Tibial nerve (tissue), 4 donors: ENCODE results near the gene ATP1A1. TPM values are rescaled to one million over a fixed set of nuclear protein-coding genes. Genes with fewer than 3 reads are reported as not detected.

Experiments
- DNase-seq, 2 donors: peaks; one replicate each; pipeline ENCODE4 v3.0.0-alpha.2; 2019; ENCODE audit warnings: low spot score in 2 of 2
- H3K27ac ChIP-seq, 4 donors: fragments of 200-600 bp; sonication (generic) in 3 of 4; one replicate each; pipeline ENCODE4 v1.5.1; 2017 to 2019; ENCODE audit warnings: mild to moderate bottlenecking in 1 of 4
- H3K27me3 ChIP-seq, 2 donors: fragments of 200-600 bp; sonication (generic) in 1 of 2; one replicate each; pipeline versions ENCODE4 v1.5.1 to v1.6.0; 2017 to 2019
- H3K36me3 ChIP-seq, 3 donors: fragments of 200-600 bp; sonication (generic); one replicate each; pipeline ENCODE4 v1.5.1; 2018 to 2019
- H3K4me1 ChIP-seq, 4 donors: fragments of 200-600 bp; sonication (generic) in 3 of 4; one replicate each; pipeline ENCODE4 v1.5.1; 2017 to 2019
- H3K4me3 ChIP-seq, 4 donors: fragments of 200-600 bp; sonication (generic) in 3 of 4; one replicate each; pipeline ENCODE4 v1.5.1; 2017 to 2019; ENCODE audit warnings: mild to moderate bottlenecking in 1 of 4, moderate library complexity in 1 of 4
- H3K9me3 ChIP-seq, 4 donors: fragments of 200-600 bp; sonication (generic) in 3 of 4; one replicate each; pipeline ENCODE4 v1.5.1; 2017 to 2019
- EP300 ChIP-seq, 2 donors: sonication (generic); formaldehyde crosslinking; IDR thresholded peaks; one replicate each; pipeline ENCODE4 v1.6.1; 2017; ENCODE audit warnings: antibody characterized with exemption in 2 of 2, mild to moderate bottlenecking in 1 of 2
- POLR2A ChIP-seq, 2 donors: fragments of 450-650 bp; IDR thresholded peaks; one replicate each; pipeline ENCODE4 v1.6.1; 2017; ENCODE audit warnings: antibody characterized with exemption in 2 of 2, mild to moderate bottlenecking in 2 of 2, moderate library complexity in 2 of 2
- WGBS, 2 donors: methylation state at CpG; one replicate each; pipeline ENCODE4 v1.1.5; 2018; 5-methylcytosine and 5-hydroxymethylcytosine counted together
- total RNA-seq, 4 donors: library from RNA; depleted of rRNA; stranded (reverse); fragments of >200 nt; gene quantifications; one replicate each; pipeline ENCODE4 v1.1.0, GENCODE V29; 2016
- TF ChIP-seq, protein P1 (sequence below), 5 experiments: fragments of 200-600 bp in 3 of 5; fragments of 450-650 bp in 2 of 5; sonication (generic) in 3 of 5; IDR thresholded peaks; one replicate each; pipeline ENCODE4 v1.5.1; 2016 to 2019; ENCODE audit warnings: antibody characterized with exemption in 5 of 5, mild to moderate bottlenecking in 3 of 5, moderate library complexity in 2 of 5

The ATP1A1 gene
- total RNA-seq, 4 donors from 2014 or later = 226 to 325 (median 267) TPM

DNA sequence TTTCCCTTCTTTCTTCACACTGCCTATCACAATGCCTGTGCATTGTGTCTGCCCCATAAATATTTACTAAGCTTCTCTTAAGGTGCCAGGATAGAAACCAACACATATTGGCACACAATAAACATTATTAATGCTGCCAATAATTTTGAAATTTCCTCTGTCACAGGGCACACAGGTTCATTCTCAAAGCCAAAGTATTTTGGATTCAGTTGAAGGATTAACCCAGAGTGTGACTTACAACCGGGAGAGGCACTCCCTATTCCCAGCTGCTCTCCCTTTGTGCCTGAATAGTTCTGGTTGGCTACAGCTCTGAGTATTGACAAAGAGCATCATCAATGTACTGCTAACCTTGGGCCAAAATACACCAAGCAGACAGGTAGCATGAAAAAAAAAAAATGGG lies 46.6 kb upstream of the ATP1A1 start:
- Histone ChIP-seq H3K9me3 (no peaks in the 10 kb centered on the region), H3K36me3 (no peaks in the 10 kb centered on the region), H3K4me1 (no peaks in the 10 kb centered on the region), H3K27me3 (no peaks in the 10 kb centered on the region), H3K4me3 (no peak overlapping the region), H3K27ac (no peak overlapping the region)
- DNase-seq = no peak
- 65 to 90% methylated on average over 1 of the region's 1 CpG for WGBS, 2 donors
- TF ChIP-seq, protein P1, sequence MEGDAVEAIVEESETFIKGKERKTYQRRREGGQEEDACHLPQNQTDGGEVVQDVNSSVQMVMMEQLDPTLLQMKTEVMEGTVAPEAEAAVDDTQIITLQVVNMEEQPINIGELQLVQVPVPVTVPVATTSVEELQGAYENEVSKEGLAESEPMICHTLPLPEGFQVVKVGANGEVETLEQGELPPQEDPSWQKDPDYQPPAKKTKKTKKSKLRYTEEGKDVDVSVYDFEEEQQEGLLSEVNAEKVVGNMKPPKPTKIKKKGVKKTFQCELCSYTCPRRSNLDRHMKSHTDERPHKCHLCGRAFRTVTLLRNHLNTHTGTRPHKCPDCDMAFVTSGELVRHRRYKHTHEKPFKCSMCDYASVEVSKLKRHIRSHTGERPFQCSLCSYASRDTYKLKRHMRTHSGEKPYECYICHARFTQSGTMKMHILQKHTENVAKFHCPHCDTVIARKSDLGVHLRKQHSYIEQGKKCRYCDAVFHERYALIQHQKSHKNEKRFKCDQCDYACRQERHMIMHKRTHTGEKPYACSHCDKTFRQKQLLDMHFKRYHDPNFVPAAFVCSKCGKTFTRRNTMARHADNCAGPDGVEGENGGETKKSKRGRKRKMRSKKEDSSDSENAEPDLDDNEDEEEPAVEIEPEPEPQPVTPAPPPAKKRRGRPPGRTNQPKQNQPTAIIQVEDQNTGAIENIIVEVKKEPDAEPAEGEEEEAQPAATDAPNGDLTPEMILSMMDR (IDR thresholded peaks at IDR 0.05) = no peak
- TF ChIP-seq POLR2A (IDR thresholded peaks at IDR 0.05) = no peak
- no peak for TF ChIP-seq EP300 (IDR thresholded peaks at IDR 0.05)

DNA sequence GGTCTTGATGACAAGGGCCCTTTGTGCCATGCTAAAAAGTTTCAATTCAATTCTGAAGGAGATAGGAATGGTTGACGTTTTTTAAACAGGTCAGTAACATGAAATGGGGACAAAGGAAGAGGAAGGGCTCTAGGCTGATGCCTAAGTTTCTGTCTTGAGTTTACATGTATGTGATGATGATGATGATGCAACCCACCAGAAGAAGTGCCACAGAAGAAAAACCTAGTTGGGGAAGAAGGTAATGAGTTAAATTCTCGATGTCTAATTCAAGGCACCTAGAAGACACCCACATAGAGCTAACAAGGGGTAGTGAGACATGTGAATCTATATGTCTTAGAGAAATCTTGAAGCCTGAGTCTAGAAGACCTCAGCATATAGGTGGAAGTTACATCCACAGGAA lies 44.4 kb upstream of the ATP1A1 start:
- Histone ChIP-seq H3K4me1 (no peaks in the 10 kb centered on the region), H3K27me3 (no peaks in the 10 kb centered on the region), H3K36me3 (no peaks in the 10 kb centered on the region), H3K27ac (no peak overlapping the region), H3K9me3 (no peaks in the 10 kb centered on the region), H3K4me3 (no peak overlapping the region)
- TF ChIP-seq, protein P1 (IDR thresholded peaks at IDR 0.05) = no peak
- DNase-seq = no peak
- WGBS, 2 donors = 68 to 76% methylated on average over 2 of the region's 2 CpGs

DNA sequence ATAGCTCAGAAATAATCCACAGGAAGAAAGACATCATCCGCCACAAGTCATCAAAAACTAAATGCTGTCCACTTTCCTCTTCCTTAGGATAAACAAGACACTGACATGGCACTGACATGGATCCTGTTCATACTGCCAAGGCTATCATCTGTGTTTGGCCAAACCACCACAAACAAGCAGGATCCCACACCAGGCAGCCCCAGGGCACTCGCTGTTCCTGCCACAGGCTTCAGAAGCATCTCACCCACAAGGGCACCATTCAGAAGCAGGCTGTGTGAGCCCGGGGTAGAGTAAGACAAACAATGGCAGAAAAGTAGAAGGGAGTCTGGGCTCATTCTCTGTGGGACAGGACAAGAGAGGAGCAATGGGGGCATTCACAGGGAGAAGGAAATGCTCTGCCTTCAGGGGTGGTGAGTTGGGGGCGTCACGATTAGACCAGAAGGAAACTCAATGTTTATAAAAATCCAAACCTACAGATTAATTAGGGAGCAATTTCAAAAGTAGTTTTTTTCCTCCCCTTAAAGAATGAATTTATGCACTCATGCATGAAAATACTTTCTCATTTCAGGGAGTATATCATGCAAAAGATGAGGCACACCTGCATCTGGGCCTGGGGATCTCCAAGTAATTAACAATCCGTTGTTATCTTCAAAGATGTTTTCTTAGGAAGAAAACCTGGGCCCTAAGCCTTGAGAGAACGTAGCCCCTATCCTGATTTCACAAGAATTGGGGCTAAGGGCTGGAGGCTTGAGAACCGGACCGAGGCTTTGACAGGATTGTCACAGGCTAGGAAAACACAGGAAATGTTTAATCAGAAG lies 43.3 kb upstream of the ATP1A1 start:
- 56 to 60% methylated on average over 9 of the region's 9 CpGs for WGBS, 2 donors
- TF ChIP-seq, protein P1 (IDR thresholded peaks at IDR 0.05) = no peak
- no peak for TF ChIP-seq EP300 (IDR thresholded peaks at IDR 0.05)
- no peak for TF ChIP-seq POLR2A (IDR thresholded peaks at IDR 0.05)
- Histone ChIP-seq H3K27me3 (no peaks in the 10 kb centered on the region), H3K4me3 (no peak overlapping the region), H3K9me3 (no peaks in the 10 kb centered on the region), H3K27ac (no peak overlapping the region), H3K4me1 (no peaks in the 10 kb centered on the region), H3K36me3 (no peaks in the 10 kb centered on the region)
- no peak for DNase-seq

DNA sequence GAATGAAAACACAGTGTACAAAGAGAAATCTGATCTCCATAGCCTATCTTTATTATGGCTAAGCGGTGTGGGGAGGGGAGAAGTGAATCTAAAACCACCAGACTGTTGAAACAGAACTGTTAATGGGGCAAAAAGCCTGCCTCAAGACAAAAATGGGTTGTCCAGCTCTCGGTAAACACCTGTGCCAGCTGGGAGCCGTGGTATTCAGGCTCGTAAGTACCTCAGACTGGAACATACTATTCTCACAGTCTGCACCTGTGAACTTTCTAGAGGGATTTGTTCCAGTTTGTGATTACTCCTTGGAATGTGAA lies 42.7 kb upstream of the ATP1A1 start:
- no peak for DNase-seq
- Histone ChIP-seq H3K27ac (no peak overlapping the region), H3K9me3 (no peaks in the 10 kb centered on the region), H3K27me3 (no peaks in the 10 kb centered on the region), H3K4me3 (no peak overlapping the region), H3K36me3 (no peaks in the 10 kb centered on the region), H3K4me1 (no peaks in the 10 kb centered on the region)
- WGBS, 2 donors = 58 to 69% methylated on average over 4 of the region's 4 CpGs
- TF ChIP-seq POLR2A (IDR thresholded peaks at IDR 0.05) = no peak
- TF ChIP-seq EP300 (IDR thresholded peaks at IDR 0.05) = no peak
- TF ChIP-seq, protein P1 (IDR thresholded peaks at IDR 0.05) = no peak

DNA sequence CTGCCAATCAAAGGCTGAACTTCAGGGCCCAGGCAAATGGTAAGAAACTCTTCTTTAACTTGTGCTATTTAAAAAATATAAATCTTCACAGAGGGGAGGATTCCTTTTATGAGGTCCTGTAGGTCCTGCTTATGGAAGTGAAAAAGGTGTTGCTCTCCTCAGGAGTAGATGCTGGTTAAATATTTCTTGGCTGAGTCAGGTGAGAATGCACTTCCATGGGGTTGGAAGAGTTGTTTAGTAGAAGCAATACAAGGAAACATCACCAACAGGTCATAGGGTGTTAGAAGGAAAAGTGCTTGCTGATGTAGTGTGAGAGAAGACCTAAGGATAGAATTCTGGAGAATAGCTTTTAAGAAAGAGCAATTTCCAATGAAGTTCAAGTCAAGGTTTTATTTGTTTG lies 42.2 kb upstream of the ATP1A1 start:
- DNase-seq = no peak
- Histone ChIP-seq H3K4me1 (no peaks in the 10 kb centered on the region), H3K27ac (no peak overlapping the region), H3K9me3 (no peaks in the 10 kb centered on the region), H3K4me3 (no peak overlapping the region), H3K36me3 (no peaks in the 10 kb centered on the region), H3K27me3 (no peaks in the 10 kb centered on the region)
- TF ChIP-seq, protein P1 (IDR thresholded peaks at IDR 0.05) = no peak
- TF ChIP-seq POLR2A (IDR thresholded peaks at IDR 0.05) = no peak
- TF ChIP-seq EP300 (IDR thresholded peaks at IDR 0.05) = no peak
